Uterus (tissue), 4 donors: ENCODE data around the gene IQCE. TPM values are rescaled to one million over a fixed set of nuclear protein-coding genes. Genes with fewer than 3 reads are reported as not detected.

ENCODE experiments used
- DNase-seq, 2 donors: peaks; one replicate each; pipeline ENCODE4 v3.0.0-alpha.2; 2019 to 2020
- H3K27ac ChIP-seq, 2 donors: fragments of 200-600 bp; sonication (generic); 1 replicate in 1 of 2; 2 replicates in 1 of 2; pipeline ENCODE4 v1.5.1; 2016 to 2018
- H3K27me3 ChIP-seq, 2 donors: fragments of 200-600 bp; sonication (generic); one replicate each; pipeline ENCODE4 v1.5.1; 2018 to 2019; ENCODE audit warnings: control low read depth in 1 of 2
- H3K36me3 ChIP-seq, 2 donors: fragments of 200-600 bp; sonication (generic); one replicate each; pipeline ENCODE4 v1.5.1; 2019; ENCODE audit warnings: control low read depth in 1 of 2
- H3K4me1 ChIP-seq, 2 donors: fragments of 200-600 bp; sonication (generic); one replicate each; pipeline ENCODE4 v1.5.1; 2018 to 2019; ENCODE audit warnings: control low read depth in 1 of 2
- H3K4me3 ChIP-seq, 2 donors: fragments of 200-600 bp; sonication (generic); 1 replicate in 1 of 2; 2 replicates in 1 of 2; pipeline ENCODE4 v1.5.1; 2018 to 2019; ENCODE audit warnings: mild to moderate bottlenecking in 1 of 2
- H3K9me3 ChIP-seq, 2 donors: fragments of 200-600 bp; sonication (generic); one replicate each; pipeline ENCODE4 v1.5.1; 2019; ENCODE audit warnings: control low read depth in 1 of 2
- POLR2A ChIP-seq, 2 donors: fragments of 450-650 bp; IDR thresholded peaks; one replicate each; pipeline ENCODE4 v1.6.1; 2016; ENCODE audit warnings: antibody characterized with exemption in 2 of 2, mild to moderate bottlenecking in 1 of 2, moderate library complexity in 1 of 2
- intact Hi-C: fragments of 100-400 bp; cut with DNase I; formaldehyde crosslinking; loops from one replicate; pipeline ENCODE4 v1.15.1; 2023; ENCODE audit warnings: low total_unique reads
- total RNA-seq, 4 donors: library from RNA; depleted of rRNA in 3 of 4; stranded (reverse); fragments of >200 nt in 3 of 4; gene quantifications; one replicate each; pipeline versions ENCODE4 v1.1.0 to v1.2.4, GENCODE V29; 2014 to 2023
- TF ChIP-seq, protein P1 (sequence below), 4 experiments: fragments of 200-600 bp in 2 of 4; fragments of 450-650 bp in 2 of 4; sonication (generic) in 2 of 4; IDR thresholded peaks; one replicate each; pipeline ENCODE4 v1.5.1; 2016 to 2019; ENCODE audit warnings: antibody characterized with exemption in 4 of 4, mild to moderate bottlenecking in 2 of 4, moderate library complexity in 1 of 4
- donor health status: DM: yes; HTN: yes; CAD: no.

Gene IQCE
- total RNA-seq, 4 donors from 2014 or later, result 6.8 to 28.0 (median 16.9) TPM

DNA sequence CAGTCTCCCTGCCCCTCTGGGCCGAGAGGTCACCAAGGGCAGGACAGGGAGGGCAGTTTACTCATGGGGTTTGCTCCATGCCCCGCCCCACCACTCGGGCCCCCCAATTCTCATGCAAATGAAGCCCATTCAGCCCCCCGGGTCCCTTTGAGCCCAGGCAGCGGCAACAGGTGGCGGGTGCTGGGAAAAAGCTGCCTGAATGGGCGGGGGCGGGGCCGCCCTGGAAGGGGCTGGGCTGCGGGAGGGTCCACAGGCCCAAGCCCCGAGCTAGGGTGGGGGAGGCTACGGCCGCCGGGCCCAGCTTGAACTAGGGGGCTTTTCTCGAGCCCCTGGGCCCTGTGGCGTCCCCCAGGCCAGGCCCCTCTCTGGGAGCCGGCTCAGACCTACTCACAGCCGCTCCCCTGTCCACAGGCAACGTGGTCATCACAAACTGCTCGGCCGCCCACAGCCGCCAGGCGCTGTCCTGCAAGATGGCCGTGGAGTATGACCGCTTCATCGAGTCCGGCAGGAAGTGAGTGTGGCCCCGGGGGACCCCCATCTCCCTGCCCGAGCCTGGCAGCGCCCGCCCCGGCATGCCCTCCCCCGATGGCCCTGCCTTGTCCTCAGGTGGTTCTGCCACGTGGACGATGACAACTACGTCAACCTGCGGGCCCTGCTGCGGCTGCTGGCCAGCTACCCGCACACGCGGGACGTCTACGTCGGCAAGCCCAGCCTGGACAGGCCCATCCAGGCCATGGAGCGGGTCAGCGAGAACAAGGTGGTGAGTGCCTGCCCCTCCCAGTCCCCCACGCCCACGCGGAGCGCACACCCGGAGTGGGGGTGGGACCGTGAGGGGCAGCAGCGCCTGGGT is 33.7 kb upstream of the IQCE start:
- Histone ChIP-seq H3K9me3 (no peaks in the 10 kb centered on the region), H3K4me3 (no peak overlapping the region), H3K36me3 (no peaks in the 10 kb centered on the region), H3K27ac (peak overlapping the region; percentile 67), H3K27me3 (peaks cover 0 to 10% of the 10 kb centered on the region in 2 donors), H3K4me1 (peaks cover 0 to 19% of the 10 kb centered on the region in 2 donors)
- TF ChIP-seq, protein P1, sequence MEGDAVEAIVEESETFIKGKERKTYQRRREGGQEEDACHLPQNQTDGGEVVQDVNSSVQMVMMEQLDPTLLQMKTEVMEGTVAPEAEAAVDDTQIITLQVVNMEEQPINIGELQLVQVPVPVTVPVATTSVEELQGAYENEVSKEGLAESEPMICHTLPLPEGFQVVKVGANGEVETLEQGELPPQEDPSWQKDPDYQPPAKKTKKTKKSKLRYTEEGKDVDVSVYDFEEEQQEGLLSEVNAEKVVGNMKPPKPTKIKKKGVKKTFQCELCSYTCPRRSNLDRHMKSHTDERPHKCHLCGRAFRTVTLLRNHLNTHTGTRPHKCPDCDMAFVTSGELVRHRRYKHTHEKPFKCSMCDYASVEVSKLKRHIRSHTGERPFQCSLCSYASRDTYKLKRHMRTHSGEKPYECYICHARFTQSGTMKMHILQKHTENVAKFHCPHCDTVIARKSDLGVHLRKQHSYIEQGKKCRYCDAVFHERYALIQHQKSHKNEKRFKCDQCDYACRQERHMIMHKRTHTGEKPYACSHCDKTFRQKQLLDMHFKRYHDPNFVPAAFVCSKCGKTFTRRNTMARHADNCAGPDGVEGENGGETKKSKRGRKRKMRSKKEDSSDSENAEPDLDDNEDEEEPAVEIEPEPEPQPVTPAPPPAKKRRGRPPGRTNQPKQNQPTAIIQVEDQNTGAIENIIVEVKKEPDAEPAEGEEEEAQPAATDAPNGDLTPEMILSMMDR (IDR thresholded peaks at IDR 0.05), result no peak
- no peak for TF ChIP-seq POLR2A (IDR thresholded peaks at IDR 0.05)
- intact Hi-C loops, result no loop called here
- no peak for DNase-seq

- TF ChIP-seq POLR2A (IDR thresholded peaks at IDR 0.05), result no peak
- TF ChIP-seq, protein P1 (IDR thresholded peaks at IDR 0.05), result no peak
- H3K4me1 ChIP-seq, result peaks cover 0 to 19% of the 10 kb centered on the region in 2 donors
- H3K4me3 ChIP-seq, result no peak overlapping the region
- no peak for DNase-seq
- no peaks in the 10 kb centered on the region for H3K9me3 ChIP-seq
- H3K27ac ChIP-seq, result peak overlapping the region in 1 of 2 donors; percentile 67
- H3K27me3 ChIP-seq, result peaks cover 0 to 10% of the 10 kb centered on the region in 2 donors
- intact Hi-C loops, result no loop called here
- H3K36me3 ChIP-seq, result no peaks in the 10 kb centered on the region
Observed at GRCh38 chr7:2525658-2526630, 32.8 kb upstream of the IQCE start.

- Histone ChIP-seq H3K36me3 (no peaks in the 10 kb centered on the region), H3K4me3 (no peak overlapping the region), H3K27me3 (peaks cover 0 to 5% of the 10 kb centered on the region in 2 donors), H3K4me1 (peaks cover 0 to 22% of the 10 kb centered on the region in 2 donors), H3K27ac (no peak overlapping the region), H3K9me3 (no peaks in the 10 kb centered on the region)
- DNase-seq, result no peak
- no peak for TF ChIP-seq POLR2A (IDR thresholded peaks at IDR 0.05)
- TF ChIP-seq, protein P1 (IDR thresholded peaks at IDR 0.05), result no peak
- intact Hi-C loops, result no loop called here
Observed at GRCh38 chr7:2526659-2527504, 31.9 kb upstream of the IQCE start.

GRCh38 chr7:2527505-2528467 is 31.0 kb upstream of the IQCE start:
- intact Hi-C loops, result no loop called here
- Histone ChIP-seq H3K27ac (no peak overlapping the region), H3K9me3 (no peaks in the 10 kb centered on the region), H3K4me3 (no peak overlapping the region), H3K36me3 (no peaks in the 10 kb centered on the region), H3K27me3 (no peaks in the 10 kb centered on the region), H3K4me1 (peaks cover 0 to 21% of the 10 kb centered on the region in 2 donors)
- no peak for DNase-seq
- TF ChIP-seq POLR2A (IDR thresholded peaks at IDR 0.05), result no peak
- TF ChIP-seq, protein P1 (IDR thresholded peaks at IDR 0.05), result no peak
